ENCODE data around the gene DNAH7.

DNA sequence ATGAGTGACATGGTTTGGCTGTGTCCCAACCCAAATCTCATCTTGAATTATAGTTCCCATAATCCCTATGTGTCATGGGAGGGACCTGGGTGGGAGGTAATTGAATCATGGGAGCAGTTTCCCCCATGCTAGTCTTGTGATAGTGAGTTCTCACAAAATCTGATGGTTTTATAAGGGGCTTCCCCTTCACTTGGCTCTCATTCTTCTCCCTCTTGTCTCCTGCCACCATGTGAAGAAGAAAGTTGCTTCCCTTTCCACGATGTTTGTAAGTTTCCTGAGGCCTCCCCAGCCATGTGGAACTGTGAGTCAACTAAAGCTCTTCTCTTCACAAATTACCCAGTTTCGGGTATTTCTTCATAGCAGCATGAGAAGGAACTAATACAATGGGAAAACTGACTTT lies 14.0 kb downstream of the DNAH7 start:
- TF ChIP-seq CTCF (IDR thresholded peaks at IDR 0.05 in 8 of 11, conservative IDR thresholded peaks at IDR 0.05 in 3 of 11) (no peak), POLR2AphosphoS5 (IDR thresholded peaks at IDR 0.05) (no peak)

All from spleen (tissue), 7 donors.